ENCODE measurements around the gene DLK1.

DLK1 gene

GRCh38 chr14:100726550-100727085, at the start of gene DLK1:
TSS of gene DLK1 (plus strand) at chr14:100726892. CDS start at chr14:100727069, 177 bp downstream.
- no peak within 1 kb of the TSS for H3K4me3 ChIP-seq (ENCODE audit: low read depth, low read length)
- no peak for TF ChIP-seq CTCF (IDR thresholded peaks at IDR 0.05; ENCODE audit: low read depth, low read length)

GRCh38 chr14:100677152-100677551, 49.5 kb upstream of the DLK1 start:
- H3K4me3 ChIP-seq (ENCODE audit: low read depth, low read length): no peak overlapping the region

GRCh38 chr14:100677554-100678468, 48.9 kb upstream of the DLK1 start:
- no peak for TF ChIP-seq CTCF (IDR thresholded peaks at IDR 0.05; ENCODE audit: low read depth, low read length)
- no peak overlapping the region for H3K4me3 ChIP-seq (ENCODE audit: low read depth, low read length)

More at GRCh38 chr14:100677152-100677551, 49.5 kb upstream of the DLK1 start:
- TF ChIP-seq CTCF (IDR thresholded peaks at IDR 0.05; ENCODE audit: low read depth, low read length): no peak

- no peak overlapping the region for H3K4me3 ChIP-seq (ENCODE audit: low read depth, low read length)
- TF ChIP-seq CTCF (IDR thresholded peaks at IDR 0.05; ENCODE audit: low read depth, low read length): no peak
Measured at GRCh38 chr14:100678469-100678828, 48.2 kb upstream of the DLK1 start.

GRCh38 chr14:100679153-100679552, 47.5 kb upstream of the DLK1 start:
- no peak overlapping the region for H3K4me3 ChIP-seq (ENCODE audit: low read depth, low read length)
- no peak for TF ChIP-seq CTCF (IDR thresholded peaks at IDR 0.05; ENCODE audit: low read depth, low read length)

GRCh38 chr14:100679707-100680438, 46.8 kb upstream of the DLK1 start:
- H3K4me3 ChIP-seq (ENCODE audit: low read depth, low read length): no peak overlapping the region
- no peak for TF ChIP-seq CTCF (IDR thresholded peaks at IDR 0.05; ENCODE audit: low read depth, low read length)

All from WI38 (cell line).